PC-3 (cell line): ENCODE data around the gene MYBPH. TPM values are rescaled to one million over a fixed set of nuclear protein-coding genes. Genes with fewer than 3 reads are reported as not detected.

Experiments used
- ATAC-seq: fragments of 200-7000 bp; cut with Tn5 transposase; 2 replicates; pipeline ENCODE4 v1.9.1; 2020; ENCODE audit warnings: mild to moderate bottlenecking, moderate library complexity
- BruUV-seq: library from RNA; stranded (reverse); fragments of 400-500 nt; replicated peaks from 2 replicates; lab custom pipeline; 2021; lab: Mats Ljungman, UMichigan
- CTCF ChIA-PET: fragments of 300-600 bp; sonication (Branson Sonifier 250); formaldehyde crosslinking; loops from one replicate; lab custom pipeline; 2022; ENCODE audit warnings: antibody characterized with exemption; lab: Charles Lee
- POLR2A ChIA-PET: fragments of 300-600 bp; sonication (Branson Sonifier 250); formaldehyde crosslinking; loops from one replicate; lab custom pipeline; 2022; ENCODE audit warnings: antibody characterized with exemption; ENCODE audit not compliant: unreplicated experiment; lab: Charles Lee
- DNase-seq: peaks from one replicate; pipeline ENCODE4 v3.0.0-alpha.2; 2015
- H2AFZ ChIP-seq: fragments of 300-600 bp; sonication (generic); 2 replicates; pipeline ENCODE4 v1.6.0; 2016; ENCODE audit warnings: antibody characterized with exemption, low read length
- H3F3A ChIP-seq: fragments of 300-600 bp; sonication (generic); one replicate; pipeline ENCODE4 v1.6.0; 2017; ENCODE audit warnings: antibody characterized with exemption, low read length, control low read depth, mild to moderate bottlenecking; ENCODE audit not compliant: unreplicated experiment
- H3K27ac ChIP-seq: fragments of 300-600 bp; sonication (generic); 2 replicates; pipeline ENCODE4 v1.5.1; 2016; ENCODE audit warnings: mild to moderate bottlenecking, low read length
- H3K27me3 ChIP-seq: fragments of 300-600 bp; sonication (generic); 2 replicates; pipeline ENCODE4 v1.6.1; 2016; ENCODE audit warnings: low read length, mixed read lengths
- H3K36me3 ChIP-seq: fragments of 300-600 bp; sonication (generic); 2 replicates; pipeline ENCODE4 v1.6.1; 2016; ENCODE audit warnings: low read depth, mixed run types, low read length, mixed read lengths
- H3K4me1 ChIP-seq: fragments of 300-600 bp; sonication (generic); 2 replicates; pipeline ENCODE4 v1.5.1; 2016; ENCODE audit warnings: low read length; ENCODE audit not compliant: insufficient read depth
- H3K4me2 ChIP-seq: fragments of 300-600 bp; sonication (generic); 2 replicates; pipeline ENCODE4 v1.6.0; 2016; ENCODE audit warnings: low read length
- H3K4me3 ChIP-seq: fragments of 300-600 bp; sonication (generic); 2 replicates; pipeline ENCODE4 v1.5.1; 2016; ENCODE audit warnings: mild to moderate bottlenecking, low read length, mixed read lengths
- H3K79me2 ChIP-seq: fragments of 300-600 bp; sonication (generic); 2 replicates; pipeline ENCODE4 v1.6.1; 2017; ENCODE audit warnings: low read length, mixed read lengths
- H3K9ac ChIP-seq: fragments of 300-600 bp; sonication (generic); 2 replicates; pipeline ENCODE4 v1.6.0; 2016; ENCODE audit warnings: mild to moderate bottlenecking, low read length
- H3K9me2 ChIP-seq: fragments of 300-600 bp; sonication (generic); replicated peaks from 2 replicates; pipeline ENCODE4 v1.6.1; 2016; ENCODE audit warnings: mixed run types, low read length, mixed read lengths
- H3K9me3 ChIP-seq: fragments of 300-600 bp; sonication (generic); 2 replicates; pipeline ENCODE4 v1.6.1; 2016; ENCODE audit warnings: low read length, mixed read lengths
- H4K20me1 ChIP-seq: fragments of 300-600 bp; sonication (generic); 2 replicates; pipeline ENCODE4 v1.6.1; 2016; ENCODE audit warnings: low read length, mixed read lengths
- CTCF ChIP-seq: fragments of 300-600 bp; sonication (generic); conservative IDR thresholded peaks from 2 replicates; pipeline ENCODE4 v1.5.1; 2017; ENCODE audit warnings: antibody characterized with exemption, low read depth, mild to moderate bottlenecking, low read length
- EZH2 ChIP-seq: fragments of 300-600 bp; sonication (generic); IDR thresholded peaks from one replicate; pipeline ENCODE4 v1.6.1; 2017; ENCODE audit warnings: antibody characterized with exemption, mild to moderate bottlenecking, low read length; ENCODE audit not compliant: unreplicated experiment
- EZH2phosphoT487 ChIP-seq: fragments of 300-600 bp; sonication (generic); IDR thresholded peaks from 2 replicates; pipeline ENCODE4 v1.6.1; 2018; ENCODE audit warnings: mild to moderate bottlenecking, antibody characterized with exemption, low read length, borderline replicate concordance
- intact Hi-C: fragments of 100-400 bp; cut with micrococcal nuclease; formaldehyde crosslinking; loops from 2 replicates; pipeline ENCODE4 v1.9.0; 2023
- total RNA-seq: library from RNA; depleted of rRNA; stranded (reverse); fragments of >200 nt; gene quantifications from 2 replicates; pipeline ENCODE4 v1.2.3, GENCODE V29; 2014

The MYBPH gene
- total RNA-seq, 1 experiment from 2014 or later, result not detected

GRCh38 chr1:203153051-203153988 lies 22.3 kb downstream of the MYBPH start:
- Histone ChIP-seq H3F3A (peaks cover 4% of the 10 kb centered on the region), H3K36me3 (no peaks in the 10 kb centered on the region), H3K4me2 (peak overlapping the region; percentile 52), H2AFZ (peak overlapping the region; percentile 48), H3K27ac (peak overlapping the region; percentile 64), H3K4me3 (no peak overlapping the region), H3K4me1 (peaks cover 42% of the 10 kb centered on the region), H3K27me3 (no peaks in the 10 kb centered on the region), H3K9ac (no peak overlapping the region), H3K9me2 (no peaks in the 10 kb centered on the region), H4K20me1 (no peaks in the 10 kb centered on the region), H3K79me2 (no peaks in the 10 kb centered on the region), H3K9me3 (peaks cover 5% of the 10 kb centered on the region; the same call in 1 of the 2 replicates)
- intact Hi-C loops, result no loop called here
- TF ChIP-seq EZH2 (no peak), CTCF (no peak), EZH2phosphoT487 (no peak)
- peak; percentile 21; the same call in 1 of the 2 replicates for ATAC-seq
- no TSS peak for BruUV-seq
- CTCF ChIA-PET, result interaction anchor here (0.5 kb wide), 1 partner anchor 114 kb away, joined by 4 read pairs; no protein-coding TSS in a partner anchor
- no peak for DNase-seq
- POLR2A ChIA-PET, result interaction anchor here (0.6 kb wide), 1 partner anchor 116 kb away, joined by 4 read pairs; no protein-coding TSS in a partner anchor

- Histone ChIP-seq H3K4me2 (peak overlapping the region; percentile 52), H3K27me3 (no peaks in the 10 kb centered on the region), H3K9ac (no peak overlapping the region), H3K9me2 (no peaks in the 10 kb centered on the region), H3K9me3 (no peaks in the 10 kb centered on the region), H3K4me3 (no peak overlapping the region), H3K27ac (peak overlapping the region; percentile 64), H3K79me2 (no peaks in the 10 kb centered on the region), H2AFZ (no peak overlapping the region), H3F3A (peaks cover 4% of the 10 kb centered on the region), H4K20me1 (no peaks in the 10 kb centered on the region), H3K36me3 (no peaks in the 10 kb centered on the region), H3K4me1 (peaks cover 42% of the 10 kb centered on the region)
- peak; percentile 76 for ATAC-seq
- no TSS peak for BruUV-seq
- intact Hi-C loops, result no loop called here
- peak; percentile 82 for DNase-seq
- ChIA-PET POLR2A (interaction anchor here (0.6 kb wide), 1 partner anchor 117 kb away, joined by 4 read pairs; no protein-coding TSS in a partner anchor), CTCF (interaction anchor here (0.5 kb wide), 1 partner anchor 113 kb away, joined by 4 read pairs; no protein-coding TSS in a partner anchor)
- TF ChIP-seq EZH2phosphoT487 (no peak), EZH2 (no peak), CTCF (no peak)
Observed at GRCh38 chr1:203152158-203153034, 23.2 kb downstream of the MYBPH start.
